Activated naive CD4-positive, alpha-beta T cell treated with anti-CD3 and anti-CD28 coated beads, Interleukin-2, amount 10 ng/mL, durations not matched to agents 7 days and 5 days (primary cell): Measurements from ENCODE around the gene FUOM.

Experiments used
- CTCF ChIA-PET: fragments of 350-600 bp; sonication (Branson Sonifier 250); formaldehyde crosslinking; loops from one replicate; lab custom pipeline; 2021; ENCODE audit warnings: antibody characterized with exemption; lab: Charles Lee
- DNase-seq: peaks from one replicate; pipeline ENCODE4 v3.0.0-alpha.2; 2020
- H3K27ac Mint-ChIP-seq: one replicate; pipeline ENCODE4 v1.8.0; 2021; ENCODE audit warnings: mild to moderate bottlenecking, moderate library complexity, mixed read lengths
- H3K27me3 Mint-ChIP-seq: one replicate; pipeline ENCODE4 v1.8.0; 2021; ENCODE audit warnings: mild to moderate bottlenecking, mixed read lengths
- H3K36me3 Mint-ChIP-seq: one replicate; pipeline ENCODE4 v1.8.0; 2021; ENCODE audit warnings: mixed read lengths
- H3K4me1 Mint-ChIP-seq: one replicate; pipeline ENCODE4 v1.8.0; 2021; ENCODE audit warnings: mixed read lengths
- H3K4me3 Mint-ChIP-seq: one replicate; pipeline ENCODE4 v1.8.0; 2021; ENCODE audit warnings: mild to moderate bottlenecking, moderate library complexity, mixed read lengths
- H3K9me3 Mint-ChIP-seq: one replicate; pipeline ENCODE4 v1.8.0; 2021; ENCODE audit warnings: mixed read lengths

FUOM gene

DNA sequence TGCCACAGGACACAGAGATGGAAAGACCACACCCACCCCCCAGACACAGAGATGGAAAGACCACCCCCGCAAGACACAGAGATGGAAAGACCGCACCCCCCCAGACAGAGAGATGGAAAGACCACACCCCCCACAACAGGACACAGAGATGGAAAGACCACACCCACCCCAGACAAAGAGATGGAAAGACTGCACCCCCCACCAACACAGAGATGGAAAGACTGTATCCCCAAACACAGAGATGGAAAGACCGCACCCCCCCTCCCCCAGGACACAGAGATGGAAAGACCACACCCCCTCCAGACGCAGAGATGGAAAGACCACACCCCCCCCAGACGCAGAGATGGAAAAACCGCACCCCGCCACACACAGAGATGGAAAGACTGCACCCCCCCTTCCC is 41.1 kb downstream of the FUOM start:
- CTCF ChIA-PET, result interaction anchor here (1.8 kb wide), 1 partner anchor 13 kb away, joined by 9 read pairs; no protein-coding TSS in a partner anchor
- Mint-ChIP-seq H3K27me3 (peaks cover 13% of the 10 kb centered on the region), H3K36me3 (peaks cover 11% of the 10 kb centered on the region), H3K27ac (no peak overlapping the region), H3K4me1 (peaks cover 8% of the 10 kb centered on the region), H3K4me3 (no peak overlapping the region), H3K9me3 (peaks cover 3% of the 10 kb centered on the region)
- DNase-seq, result no peak

DNA sequence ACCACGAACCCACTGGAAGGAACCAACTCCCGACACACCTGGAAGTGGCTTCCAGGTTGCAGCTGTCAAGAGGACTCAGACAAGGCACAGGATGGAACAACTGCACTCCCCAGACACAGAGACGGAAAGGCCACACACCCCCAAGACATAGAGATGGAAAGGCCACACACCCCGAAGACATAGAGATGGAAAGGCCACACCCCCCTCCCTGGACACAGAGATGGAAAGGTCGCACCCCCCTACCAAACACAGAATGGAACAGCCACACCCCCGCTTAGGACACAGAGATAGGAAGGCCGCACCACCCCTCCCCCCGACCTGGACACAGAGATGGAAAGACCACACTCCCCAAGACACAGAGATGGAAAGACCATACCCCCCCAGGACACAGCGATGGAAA is 41.6 kb downstream of the FUOM start:
- DNase-seq, result no peak
- H3K4me1 Mint-ChIP-seq, result peaks cover 8% of the 10 kb centered on the region
- no peak overlapping the region for H3K4me3 Mint-ChIP-seq
- H3K27ac Mint-ChIP-seq, result no peak overlapping the region
- H3K9me3 Mint-ChIP-seq, result peaks cover 3% of the 10 kb centered on the region
- peaks cover 13% of the 10 kb centered on the region for H3K36me3 Mint-ChIP-seq
- H3K27me3 Mint-ChIP-seq, result peaks cover 13% of the 10 kb centered on the region
- CTCF ChIA-PET, result interaction anchor here (0.6 to 1.8 kb wide), 3 partner anchors 11 to 13 kb away, joined by 3 to 9 read pairs (median 3); no protein-coding TSS in a partner anchor

DNA sequence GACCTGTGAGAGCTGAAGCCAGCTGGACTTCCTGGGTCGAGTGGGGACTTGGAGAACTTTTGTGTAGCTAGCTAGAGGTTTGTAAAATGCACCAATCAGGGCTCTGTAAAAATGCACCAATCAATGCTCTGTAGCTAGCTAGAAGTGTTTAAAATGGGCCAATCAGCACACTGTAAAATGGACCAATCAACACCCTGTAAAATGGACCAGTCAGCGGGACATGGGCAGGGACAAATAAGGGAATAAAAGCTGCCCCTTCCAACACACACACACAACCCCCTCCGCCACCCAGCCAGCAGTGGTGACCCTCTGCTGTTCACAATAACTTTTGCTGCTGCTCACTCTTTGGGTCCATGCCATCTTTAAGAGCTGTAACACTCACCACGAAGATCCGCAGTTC is 42.0 kb downstream of the FUOM start:
- H3K27ac Mint-ChIP-seq, result no peak overlapping the region
- peaks cover 13% of the 10 kb centered on the region for H3K36me3 Mint-ChIP-seq
- H3K27me3 Mint-ChIP-seq, result peaks cover 13% of the 10 kb centered on the region
- CTCF ChIA-PET, result interaction anchor here (0.6 to 1.8 kb wide), 4 partner anchors 11 to 57 kb away, joined by 3 to 9 read pairs (median 4); no protein-coding TSS in a partner anchor
- H3K4me1 Mint-ChIP-seq, result peaks cover 8% of the 10 kb centered on the region
- DNase-seq, result no peak
- H3K4me3 Mint-ChIP-seq, result no peak overlapping the region
- H3K9me3 Mint-ChIP-seq, result peaks cover 3% of the 10 kb centered on the region

DNA sequence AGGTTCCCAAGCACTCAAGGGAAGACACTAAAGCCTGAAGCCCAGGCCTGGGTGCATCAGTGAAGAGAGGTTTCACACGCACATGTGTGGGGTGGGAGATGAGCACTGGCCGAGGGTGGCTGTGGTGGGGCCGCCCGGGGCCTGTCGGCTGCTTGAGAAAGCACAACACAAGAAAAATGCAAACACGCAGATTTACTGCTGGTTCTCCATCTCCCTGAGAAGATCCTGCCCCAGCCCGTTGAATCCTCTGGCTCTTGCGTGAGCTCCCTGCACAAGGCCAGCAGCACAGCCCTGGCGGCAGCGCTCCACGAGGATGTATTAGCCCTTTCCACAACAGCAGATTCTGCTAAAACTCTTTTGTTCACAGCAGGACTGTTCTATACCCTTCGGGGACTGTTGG is 42.9 kb downstream of the FUOM start:
- H3K4me1 Mint-ChIP-seq, result peaks cover 11% of the 10 kb centered on the region
- no peak overlapping the region for H3K4me3 Mint-ChIP-seq
- DNase-seq, result no peak
- H3K9me3 Mint-ChIP-seq, result no peaks in the 10 kb centered on the region
- peaks cover 13% of the 10 kb centered on the region for H3K27me3 Mint-ChIP-seq
- no peak overlapping the region for H3K27ac Mint-ChIP-seq
- H3K36me3 Mint-ChIP-seq, result peaks cover 17% of the 10 kb centered on the region
- CTCF ChIA-PET, result interaction anchor here (0.7 to 1.8 kb wide), 5 partner anchors 9 to 171 kb away, joined by 3 to 9 read pairs (median 4); no protein-coding TSS in a partner anchor

DNA sequence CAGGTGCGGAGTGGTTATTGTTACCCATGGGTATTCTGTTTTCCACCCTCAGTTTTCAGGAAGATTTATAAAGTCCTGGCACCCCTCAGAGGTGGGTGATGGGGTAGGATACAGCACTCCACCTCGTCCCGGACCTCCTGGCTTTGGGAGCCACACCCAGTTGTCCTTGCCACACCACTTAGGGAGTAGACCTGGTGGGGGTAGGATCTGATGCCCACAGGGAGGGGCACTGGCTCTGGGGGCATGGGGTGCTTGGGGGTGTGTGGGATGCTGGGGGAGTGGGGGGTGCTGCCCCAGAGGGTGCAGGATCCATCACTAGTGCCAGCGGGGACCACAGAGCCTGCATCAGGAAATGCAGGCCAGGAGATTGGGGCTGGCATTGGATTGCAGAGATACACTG is 44.6 kb downstream of the FUOM start:
- H3K4me1 Mint-ChIP-seq, result peaks cover 7% of the 10 kb centered on the region
- H3K36me3 Mint-ChIP-seq, result peaks cover 19% of the 10 kb centered on the region
- H3K27ac Mint-ChIP-seq, result no peak overlapping the region
- H3K27me3 Mint-ChIP-seq, result no peaks in the 10 kb centered on the region
- H3K4me3 Mint-ChIP-seq, result no peak overlapping the region
- H3K9me3 Mint-ChIP-seq, result no peaks in the 10 kb centered on the region
- no peak for DNase-seq
- CTCF ChIA-PET, result no interaction called here

DNA sequence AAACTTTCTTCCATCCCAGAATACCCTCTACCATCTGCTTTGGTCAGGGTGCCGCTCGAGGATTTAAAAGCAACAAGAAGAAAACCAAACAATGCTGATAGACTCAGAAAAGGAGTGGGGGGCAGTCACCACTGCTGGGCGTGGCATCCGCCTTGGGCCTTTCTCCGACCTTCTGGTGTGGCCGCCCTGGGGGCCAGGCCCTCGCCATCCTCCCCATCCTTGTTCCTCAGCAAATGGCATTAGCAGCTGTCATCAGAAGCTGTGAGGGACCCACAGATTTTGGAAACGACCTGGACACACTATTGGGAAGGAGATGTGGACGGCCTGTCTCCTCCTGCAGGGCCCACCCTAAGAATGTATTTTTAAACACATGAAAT is 45.1 kb downstream of the FUOM start:
- Mint-ChIP-seq H3K36me3 (peaks cover 21% of the 10 kb centered on the region), H3K9me3 (no peaks in the 10 kb centered on the region), H3K27ac (no peak overlapping the region), H3K27me3 (no peaks in the 10 kb centered on the region), H3K4me3 (no peak overlapping the region), H3K4me1 (peaks cover 9% of the 10 kb centered on the region)
- CTCF ChIA-PET, result no interaction called here
- no peak for DNase-seq

DNA sequence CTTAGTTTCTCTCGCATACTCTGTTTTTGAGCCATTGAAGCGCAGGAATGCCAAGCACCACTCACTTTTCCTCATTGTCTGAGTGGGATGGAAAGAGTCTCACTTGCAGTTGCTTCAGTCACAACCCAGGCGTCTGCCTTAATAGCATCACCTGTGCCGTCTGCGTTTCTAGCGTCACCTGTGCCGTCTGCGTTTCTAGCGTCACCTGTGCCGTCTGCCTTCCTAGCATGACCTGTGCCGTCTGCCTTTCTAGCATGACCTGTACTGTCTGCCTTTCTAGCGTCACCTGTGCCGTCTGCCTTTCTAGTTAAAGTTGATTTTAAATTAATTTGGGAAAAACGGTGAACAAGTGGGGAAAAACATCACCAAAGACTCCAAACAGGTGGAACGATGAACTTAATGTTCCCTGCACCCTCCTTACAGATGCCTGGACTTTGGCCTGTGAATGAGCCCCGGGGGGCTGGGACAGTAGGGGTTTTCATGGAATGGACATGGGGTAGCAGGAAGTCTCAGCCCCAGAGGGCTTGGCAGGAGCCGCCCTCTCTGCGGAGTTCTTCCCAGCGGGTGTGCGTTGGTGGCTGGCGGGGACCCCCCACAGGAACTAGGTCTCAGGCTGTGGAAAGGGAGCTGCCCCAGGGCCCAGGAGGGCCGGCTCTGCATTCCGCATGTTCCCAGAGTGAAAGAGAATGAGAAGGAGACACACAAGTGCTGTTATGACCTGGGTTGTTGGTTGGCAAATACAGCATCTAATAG is 45.6 kb downstream of the FUOM start:
- Mint-ChIP-seq H3K9me3 (no peaks in the 10 kb centered on the region), H3K27ac (no peak overlapping the region), H3K4me3 (no peak overlapping the region), H3K36me3 (peaks cover 21% of the 10 kb centered on the region), H3K4me1 (peaks cover 15% of the 10 kb centered on the region), H3K27me3 (no peaks in the 10 kb centered on the region)
- CTCF ChIA-PET, result no interaction called here
- DNase-seq, result no peak

DNA sequence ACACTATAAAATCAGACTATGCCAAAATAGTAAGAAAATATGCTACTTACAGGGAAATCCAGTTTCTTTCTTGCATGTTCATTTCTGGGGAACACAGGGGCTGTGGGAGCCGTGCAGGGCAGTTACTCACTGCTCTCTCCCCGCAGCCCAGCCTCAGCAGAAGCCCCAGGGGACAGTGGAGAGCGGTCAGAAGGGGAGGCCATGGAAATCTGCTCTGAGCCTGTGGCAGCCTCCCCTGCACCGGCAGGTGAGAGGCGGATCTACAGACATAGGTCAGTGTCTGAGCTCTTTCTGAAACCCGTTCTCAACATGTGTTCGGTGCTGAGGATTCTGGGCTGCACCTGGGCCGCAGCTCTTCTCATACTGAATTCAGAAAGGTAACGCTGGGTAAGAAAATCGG is 46.2 kb downstream of the FUOM start:
- DNase-seq, result no peak
- Mint-ChIP-seq H3K27ac (no peak overlapping the region), H3K9me3 (no peaks in the 10 kb centered on the region), H3K4me3 (no peak overlapping the region), H3K27me3 (no peaks in the 10 kb centered on the region), H3K36me3 (peaks cover 21% of the 10 kb centered on the region), H3K4me1 (peaks cover 20% of the 10 kb centered on the region)
- CTCF ChIA-PET, result no interaction called here

DNA sequence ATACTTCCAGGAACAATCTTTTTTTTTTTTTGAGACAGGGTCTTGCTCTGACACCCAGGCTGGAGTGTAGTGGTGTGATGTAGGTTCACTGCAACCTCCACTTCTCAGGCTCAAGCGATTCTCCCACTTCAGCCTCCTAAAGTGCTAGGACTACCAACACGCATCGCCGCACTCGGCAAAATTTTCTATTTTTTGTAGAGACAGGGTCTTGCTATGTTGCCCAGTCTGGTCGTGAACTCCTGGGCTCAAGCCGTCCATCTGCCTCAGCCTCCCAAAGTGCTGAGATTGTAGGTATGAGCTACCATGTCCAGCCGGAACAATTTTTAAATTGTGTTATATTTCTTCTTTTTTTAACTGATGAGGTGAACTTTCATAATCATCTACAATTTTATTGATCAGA is 47.0 kb downstream of the FUOM start:
- CTCF ChIA-PET, result no interaction called here
- Mint-ChIP-seq H3K27ac (peak overlapping the region; percentile 77), H3K27me3 (no peaks in the 10 kb centered on the region), H3K9me3 (no peaks in the 10 kb centered on the region), H3K36me3 (peaks cover 21% of the 10 kb centered on the region), H3K4me3 (no peak overlapping the region), H3K4me1 (peaks cover 24% of the 10 kb centered on the region)
- no peak for DNase-seq

DNA sequence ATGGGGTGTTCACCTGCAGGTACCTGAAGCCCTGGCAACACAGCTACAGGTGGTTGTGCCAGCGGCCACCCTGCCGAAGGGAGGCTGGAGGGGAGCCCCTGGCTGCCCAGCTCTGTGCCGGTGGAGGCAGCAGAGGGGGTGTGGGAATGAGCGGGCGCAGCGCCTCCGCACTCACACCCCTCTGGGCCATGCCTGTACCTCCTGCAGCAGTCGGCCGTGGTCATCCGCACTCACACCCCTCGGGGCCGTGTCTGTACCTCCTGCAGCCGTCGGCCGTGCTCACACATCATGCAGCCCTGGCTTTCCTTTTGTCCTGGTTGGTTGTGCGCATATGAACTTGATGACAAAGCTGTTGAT is 47.4 kb downstream of the FUOM start:
- Mint-ChIP-seq H3K9me3 (no peaks in the 10 kb centered on the region), H3K27ac (peak overlapping the region; percentile 77), H3K4me1 (peaks cover 27% of the 10 kb centered on the region), H3K27me3 (no peaks in the 10 kb centered on the region), H3K4me3 (no peak overlapping the region), H3K36me3 (peaks cover 21% of the 10 kb centered on the region)
- CTCF ChIA-PET, result no interaction called here
- DNase-seq, result no peak

DNA sequence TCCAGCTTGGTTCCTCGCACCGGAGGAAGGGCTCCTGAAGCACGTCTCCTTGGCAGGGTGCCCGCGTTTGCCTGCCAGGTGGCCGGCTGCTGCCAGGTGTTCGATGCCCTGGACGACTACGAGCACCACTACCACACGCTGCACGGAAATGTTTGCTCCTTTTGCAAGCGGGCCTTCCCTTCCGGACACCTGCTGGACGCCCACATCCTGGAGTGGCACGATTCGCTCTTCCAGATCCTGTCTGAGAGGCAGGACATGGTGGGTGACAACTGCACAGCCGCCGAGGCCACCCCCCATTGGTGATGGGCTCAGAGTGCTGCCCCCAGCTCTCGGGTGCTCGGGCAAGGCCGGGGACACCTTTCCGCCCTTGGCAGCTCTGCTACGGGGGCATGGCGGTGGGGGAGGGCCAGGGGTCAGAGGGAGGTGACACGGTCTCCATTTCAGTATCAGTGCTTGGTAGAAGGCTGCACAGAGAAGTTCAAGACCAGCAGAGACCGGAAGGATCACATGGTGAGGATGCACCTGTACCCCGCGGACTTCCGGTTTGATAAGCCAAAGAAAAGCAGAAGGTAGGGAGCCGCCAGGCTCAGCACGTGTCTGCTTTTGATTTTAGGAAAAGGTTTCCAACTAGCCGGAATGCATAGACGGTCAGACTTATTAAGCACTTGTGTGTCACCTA is 48.0 kb downstream of the FUOM start:
- Mint-ChIP-seq H3K27ac (peak overlapping the region; percentile 81), H3K36me3 (peaks cover 21% of the 10 kb centered on the region), H3K4me3 (peak overlapping the region; percentile 71), H3K9me3 (no peaks in the 10 kb centered on the region), H3K4me1 (peaks cover 31% of the 10 kb centered on the region), H3K27me3 (no peaks in the 10 kb centered on the region)
- DNase-seq, result no peak
- CTCF ChIA-PET, result no interaction called here

DNA sequence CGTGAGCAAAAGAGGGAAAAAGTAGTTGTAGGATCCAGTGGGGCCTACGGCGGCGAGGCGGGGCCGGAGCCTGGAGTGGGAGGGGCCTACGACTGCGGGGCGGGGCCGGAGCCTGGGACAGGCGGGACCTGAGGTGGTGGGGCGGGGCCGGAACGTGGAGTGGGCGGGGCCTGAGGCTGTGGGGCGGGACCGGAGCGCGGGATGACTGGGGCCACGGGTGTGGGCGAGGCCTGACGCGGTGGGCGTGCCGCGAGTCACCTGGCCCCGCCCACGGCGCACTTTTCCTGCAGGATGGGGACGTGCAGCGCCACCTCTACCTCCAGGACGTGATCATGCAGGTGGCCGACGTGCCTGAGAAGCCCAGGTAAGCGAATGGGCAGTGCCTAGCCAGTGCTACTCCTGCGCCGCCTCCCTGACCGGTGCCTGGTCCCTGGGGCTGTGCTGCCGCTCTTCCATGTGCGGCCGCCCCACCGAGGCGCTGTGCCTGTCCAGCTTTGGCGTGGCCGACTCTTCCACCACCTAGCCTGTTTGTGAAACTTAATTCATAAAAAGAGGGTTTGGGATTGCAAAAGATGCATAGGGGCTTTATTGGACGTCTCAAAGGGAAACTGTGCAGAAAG is 48.6 kb downstream of the FUOM start:
- H3K4me3 Mint-ChIP-seq, result peak overlapping the region; percentile 71
- H3K27me3 Mint-ChIP-seq, result no peaks in the 10 kb centered on the region
- peak; percentile 94 for DNase-seq
- peaks cover 31% of the 10 kb centered on the region for H3K4me1 Mint-ChIP-seq
- peaks cover 21% of the 10 kb centered on the region for H3K36me3 Mint-ChIP-seq
- CTCF ChIA-PET, result no interaction called here
- no peaks in the 10 kb centered on the region for H3K9me3 Mint-ChIP-seq
- H3K27ac Mint-ChIP-seq, result peak overlapping the region; percentile 89

DNA sequence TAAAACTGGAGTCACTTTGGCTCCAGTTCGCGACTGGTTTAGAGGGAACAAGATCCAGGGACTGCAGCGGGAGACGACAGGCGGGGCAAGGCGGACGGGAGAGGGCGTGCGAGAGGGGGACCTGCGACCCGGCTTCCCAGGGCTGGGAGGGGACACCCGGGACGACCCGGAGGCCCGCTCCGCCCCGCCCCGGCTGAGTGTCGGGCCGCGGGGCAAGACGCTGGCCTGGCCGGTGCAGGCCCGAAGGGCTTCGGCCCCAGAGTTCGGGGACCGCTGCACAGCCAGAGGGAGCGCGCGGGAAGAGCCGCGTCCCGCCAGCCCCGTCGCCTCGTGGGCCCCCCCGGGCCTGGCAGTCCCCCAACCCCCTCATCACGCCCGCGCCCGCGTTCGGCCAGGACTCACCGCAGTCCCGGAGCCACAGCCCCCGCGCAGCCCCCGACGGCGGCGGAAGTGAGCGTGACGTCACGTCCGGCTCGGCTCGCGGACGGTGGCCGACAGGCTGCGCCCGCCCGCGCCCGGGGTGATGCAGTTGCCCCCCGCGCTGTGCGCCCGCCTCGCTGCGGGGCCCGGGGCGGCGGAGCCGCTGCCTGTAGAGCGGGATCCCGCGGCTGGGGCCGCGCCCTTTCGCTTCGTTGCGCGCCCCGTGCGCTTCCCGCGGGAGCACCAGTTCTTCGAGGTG is 49.3 kb downstream of the FUOM start, which contains the start of the genes TUBGCP2 and ZNF511:
Gene TUBGCP2 (minus strand): TSS at position 452 of the 679 bp plus-strand sequence. CDS start 5,931 bp downstream, outside the sequence.
Gene ZNF511 (plus strand): TSS at position 494 of the 679 bp plus-strand sequence. CDS start 30 bp downstream, at position 524.
- CTCF ChIA-PET, result interaction anchor here (0.8 to 2.0 kb wide), 13 partner anchors 10 to 165 kb away, joined by 3 to 11 read pairs (median 5); partner anchors contain the start of gene ADAM8
- Mint-ChIP-seq H3K36me3 (peaks cover 21% of the 10 kb centered on the region), H3K4me3 (peak within 1 kb of the TSS; percentile 96)

More for the DNA sequence above, 49.3 kb downstream of the FUOM start, which contains the start of the genes TUBGCP2 and ZNF511:
- Mint-ChIP-seq H3K27me3 (no peaks in the 10 kb centered on the region), H3K9me3 (no peaks in the 10 kb centered on the region), H3K27ac (peak within 1 kb of the TSS; percentile 99), H3K4me1 (peaks cover 31% of the 10 kb centered on the region)
- peak; percentile 89 for DNase-seq
